ENCODE measurements around the gene MVB12B. TPM values are rescaled to one million over a fixed set of nuclear protein-coding genes. Genes with fewer than 3 reads are reported as not detected.

Gene MVB12B
- total and polyA plus RNA-seq, 2 of the 8 experiments (the other 6 are each of a cell fraction or from before 2014, with no cell fraction given) = 2.6 to 5.0 TPM

DNA sequence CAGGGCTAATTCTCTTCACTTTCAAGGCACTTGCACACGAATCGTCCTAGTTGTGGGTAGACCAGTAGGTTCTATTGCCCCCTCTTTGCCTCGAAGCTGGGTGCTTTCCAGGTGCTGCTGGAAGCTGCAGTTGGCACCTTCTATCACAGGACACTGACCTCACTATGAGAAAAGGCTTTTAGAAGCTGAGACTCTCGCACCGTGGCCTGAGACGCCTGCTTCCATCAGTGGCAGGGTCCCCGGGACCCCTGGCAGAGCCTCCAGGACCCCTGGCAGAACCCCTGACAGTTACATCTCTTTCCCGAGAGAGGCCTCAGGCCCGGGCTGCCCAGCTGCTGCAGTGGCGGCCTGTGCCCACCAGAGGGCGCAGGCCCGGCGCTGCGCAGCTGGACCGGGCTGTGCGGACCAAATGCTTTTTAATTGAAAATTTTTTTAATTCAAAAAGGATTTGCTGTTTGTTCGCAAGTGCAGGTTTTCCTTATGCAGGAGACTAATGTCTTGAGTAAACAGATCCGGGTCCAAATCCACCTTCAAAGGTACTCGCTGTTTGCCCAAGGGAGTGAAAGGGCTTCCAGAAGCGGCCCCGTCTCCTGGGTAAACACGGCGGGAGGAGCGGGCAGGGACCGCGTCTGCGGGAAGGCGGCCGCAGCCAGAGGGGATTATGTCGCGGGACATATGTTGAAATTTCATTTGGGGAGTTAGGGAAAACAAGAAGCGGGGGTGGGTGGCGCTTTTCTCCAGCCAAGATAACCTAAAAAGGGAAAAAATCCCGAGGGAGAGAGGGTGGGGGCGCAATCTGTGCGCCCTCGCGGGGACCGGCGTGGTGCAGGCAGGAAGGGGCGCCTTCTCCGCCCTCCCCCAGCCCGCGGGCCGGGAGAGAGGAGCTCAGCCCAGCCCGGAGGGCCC, 172.6 kb downstream of the MVB12B start (continued):
- no peak for TF ChIP-seq TAF7 (optimal IDR thresholded peaks at IDR 0.05; ENCODE audit: borderline replicate concordance, low read depth, low read length)
- no peak for TF ChIP-seq CHD1 (IDR thresholded peaks at IDR 0.05; ENCODE audit: low read depth, low read length)
- TF ChIP-seq E2F6 (IDR thresholded peaks at IDR 0.05) = 0 out of 2 replicates have a peak, but pooled peaks have one; percentile 9
- TF ChIP-seq KDM1A (IDR thresholded peaks at IDR 0.05; ENCODE audit: borderline replicate concordance, low read length) = no peak
- TF ChIP-seq CEBPB (IDR thresholded peaks at IDR 0.05; ENCODE audit: low read depth, low read length) = no peak
- TF ChIP-seq BACH1 (IDR thresholded peaks at IDR 0.05; ENCODE audit: low read length) = no peak
- no peak for TF ChIP-seq SIX5 (IDR thresholded peaks at IDR 0.05; ENCODE audit: low read depth, low read length)
- no peak for TF ChIP-seq CBX8 (IDR thresholded peaks at IDR 0.05; ENCODE audit: borderline replicate concordance, low read depth, low read length)
